Measurements from ENCODE around the gene SLC13A4.
A peak's percentile ranks its signal among the peaks of the same experiment; 100 is the strongest.

Gene SLC13A4

DNA sequence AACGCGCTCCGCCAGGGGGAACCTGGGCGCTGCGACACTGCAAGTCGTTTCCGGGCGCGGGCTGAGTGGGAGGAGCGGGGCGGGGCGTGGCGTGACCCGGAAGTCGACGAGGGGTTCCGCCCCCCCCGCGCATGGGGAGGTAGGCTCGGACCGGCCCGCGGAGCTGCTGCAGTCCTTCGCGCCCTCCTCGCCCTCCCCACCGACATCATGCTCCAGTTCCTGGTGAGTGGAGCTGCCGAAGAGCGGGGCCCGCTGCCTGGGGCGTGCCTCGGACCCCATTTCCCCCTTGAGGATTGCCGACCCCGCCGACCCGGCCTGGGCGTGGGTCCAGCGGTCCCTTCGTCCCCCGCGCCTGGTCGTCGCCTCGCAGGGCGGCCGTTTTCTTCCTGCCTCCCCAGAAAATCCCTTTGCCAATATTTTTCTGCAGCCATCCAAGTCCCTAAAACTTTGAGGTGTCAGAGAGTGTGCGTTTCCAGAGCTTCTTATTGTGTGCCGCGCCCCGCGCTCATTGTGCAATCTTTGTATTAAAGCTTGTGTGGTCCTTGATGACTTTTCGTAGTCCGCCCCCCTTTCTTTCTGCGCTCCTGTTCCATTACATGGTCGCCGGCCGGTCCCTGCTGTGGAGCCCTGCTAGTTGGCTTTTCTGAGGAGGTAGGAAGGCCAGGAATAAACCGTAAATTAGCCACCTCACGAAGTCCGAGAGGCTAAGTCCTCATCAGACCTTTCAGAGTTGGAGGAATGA, 65.4 kb downstream of the SLC13A4 start, which contains the start of gene STMP1:
Gene STMP1 (plus strand): TSS at position 142 of the 742 bp plus-strand sequence.
- H3K27ac ChIP-seq, result peak within 1 kb of the TSS; percentile 97
- DNase-seq (ENCODE audit: low spot score), result peak; percentile 89
- POLR2A ChIA-PET (ENCODE audit: low non-redundant PET), result interaction anchor here (0.7 kb wide), 1 partner anchor 29 kb away, joined by 5 read pairs; no protein-coding TSS in a partner anchor
- TF ChIP-seq, protein P1, sequence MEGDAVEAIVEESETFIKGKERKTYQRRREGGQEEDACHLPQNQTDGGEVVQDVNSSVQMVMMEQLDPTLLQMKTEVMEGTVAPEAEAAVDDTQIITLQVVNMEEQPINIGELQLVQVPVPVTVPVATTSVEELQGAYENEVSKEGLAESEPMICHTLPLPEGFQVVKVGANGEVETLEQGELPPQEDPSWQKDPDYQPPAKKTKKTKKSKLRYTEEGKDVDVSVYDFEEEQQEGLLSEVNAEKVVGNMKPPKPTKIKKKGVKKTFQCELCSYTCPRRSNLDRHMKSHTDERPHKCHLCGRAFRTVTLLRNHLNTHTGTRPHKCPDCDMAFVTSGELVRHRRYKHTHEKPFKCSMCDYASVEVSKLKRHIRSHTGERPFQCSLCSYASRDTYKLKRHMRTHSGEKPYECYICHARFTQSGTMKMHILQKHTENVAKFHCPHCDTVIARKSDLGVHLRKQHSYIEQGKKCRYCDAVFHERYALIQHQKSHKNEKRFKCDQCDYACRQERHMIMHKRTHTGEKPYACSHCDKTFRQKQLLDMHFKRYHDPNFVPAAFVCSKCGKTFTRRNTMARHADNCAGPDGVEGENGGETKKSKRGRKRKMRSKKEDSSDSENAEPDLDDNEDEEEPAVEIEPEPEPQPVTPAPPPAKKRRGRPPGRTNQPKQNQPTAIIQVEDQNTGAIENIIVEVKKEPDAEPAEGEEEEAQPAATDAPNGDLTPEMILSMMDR (conservative IDR thresholded peaks at IDR 0.05; ENCODE audit: low read depth), result peak; percentile 29
- CTCF ChIA-PET, result interaction anchor here (0.6 to 1.4 kb wide), 5 partner anchors 9 to 492 kb away, joined by 3 to 5 read pairs (median 3); no protein-coding TSS in a partner anchor

DNA sequence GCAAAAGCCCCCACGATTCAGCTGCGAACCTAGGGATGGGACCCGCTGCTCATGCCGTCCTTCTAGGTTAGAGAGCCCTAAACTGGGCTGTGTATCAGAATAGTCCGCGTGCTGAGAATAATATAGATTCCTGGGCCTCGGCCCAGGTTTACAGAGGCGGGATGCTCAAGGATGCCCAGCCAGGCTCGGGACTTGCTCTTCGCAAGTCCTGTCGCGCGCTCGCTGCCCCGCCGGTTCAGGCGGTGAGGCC, 65.9 kb downstream of the SLC13A4 start:
- CTCF ChIA-PET, result interaction anchor here (1.1 to 1.4 kb wide), 4 partner anchors 9 to 13 kb away, joined by 3 to 5 read pairs (median 3); no protein-coding TSS in a partner anchor
- POLR2A ChIA-PET (ENCODE audit: low non-redundant PET), result no interaction called here
- no peak for DNase-seq (ENCODE audit: low spot score)
- H3K27ac ChIP-seq, result peak overlapping the region; percentile 97
- TF ChIP-seq, protein P1 (conservative IDR thresholded peaks at IDR 0.05; ENCODE audit: low read depth), result peak; percentile 84

DNA sequence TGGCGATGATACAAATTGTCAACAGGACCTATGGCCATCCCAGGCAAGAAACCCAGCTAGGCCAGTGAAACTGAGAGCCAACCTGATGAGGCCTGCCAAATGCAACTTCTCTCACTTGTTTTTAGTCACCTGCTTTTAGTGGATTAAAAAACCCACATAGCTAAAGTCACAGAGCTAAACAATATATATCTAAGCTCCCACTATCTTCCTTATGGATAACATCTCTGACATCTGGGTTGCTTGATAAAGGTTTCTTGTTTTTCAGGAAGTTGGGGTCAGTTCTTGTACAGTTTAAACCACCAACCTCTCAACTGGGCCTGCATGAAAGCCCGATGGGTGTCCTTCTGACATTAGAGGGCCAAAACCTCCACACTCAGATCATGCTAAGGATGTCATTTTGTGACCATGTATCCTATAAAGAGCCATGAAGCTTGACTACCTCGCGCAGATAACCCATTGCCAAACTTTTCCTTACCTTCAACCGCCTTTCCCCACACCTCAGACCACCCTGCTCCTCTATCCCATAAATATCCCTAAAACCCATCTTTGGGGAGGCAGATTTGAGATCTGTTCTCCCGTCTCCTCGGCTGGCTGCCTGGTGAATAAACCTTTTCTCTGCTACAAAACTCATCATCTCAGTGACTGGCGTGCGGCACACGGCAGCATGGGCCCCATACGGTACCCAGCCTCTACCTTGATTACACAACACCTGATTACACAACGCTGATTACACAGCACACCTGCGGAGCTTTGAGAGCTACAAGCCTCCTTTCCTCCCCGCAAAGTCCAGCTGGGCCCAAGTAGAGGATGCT, 66.5 kb downstream of the SLC13A4 start:
- TF ChIP-seq, protein P1 (conservative IDR thresholded peaks at IDR 0.05; ENCODE audit: low read depth), result no peak
- H3K27ac ChIP-seq, result peak overlapping the region; percentile 97
- ChIA-PET POLR2A (ENCODE audit: low non-redundant PET) (no interaction called here), CTCF (interaction anchor here (1.1 to 1.4 kb wide), 4 partner anchors 9 to 13 kb away, joined by 3 to 5 read pairs (median 3); no protein-coding TSS in a partner anchor)
- DNase-seq (ENCODE audit: low spot score), result peak; percentile 46

DNA sequence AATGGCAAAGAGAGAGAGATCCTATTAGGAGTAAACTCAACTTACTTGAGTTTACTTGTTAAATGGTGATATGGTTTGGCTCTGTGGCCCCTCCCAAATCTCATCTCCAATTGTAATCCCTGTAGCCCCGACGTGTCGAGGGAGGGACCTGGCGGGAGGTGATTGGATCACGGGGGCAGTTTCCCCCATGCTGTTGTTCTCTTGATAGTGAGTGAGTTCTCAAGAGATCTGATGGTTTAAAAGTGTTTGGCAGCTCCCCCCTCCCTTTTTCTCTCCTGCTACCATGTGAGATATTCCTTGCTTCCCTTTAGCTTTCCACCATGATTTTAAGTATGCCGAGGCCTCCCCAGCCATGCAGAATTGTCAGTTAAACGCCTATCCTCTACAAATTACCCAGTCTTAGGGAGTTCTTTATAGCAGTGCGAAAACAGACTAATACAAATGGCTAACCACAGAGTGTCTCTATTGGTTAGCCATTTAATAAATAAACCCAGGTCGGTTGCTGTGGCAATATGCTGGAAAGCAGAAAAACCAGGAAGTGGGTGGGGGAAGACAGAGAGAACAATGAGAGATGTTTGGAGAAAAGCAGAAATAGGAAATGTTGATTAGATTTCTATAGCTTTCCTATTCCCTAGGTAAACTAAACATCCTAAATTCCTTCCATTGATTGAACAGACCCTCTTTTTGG, 68.7 kb downstream of the SLC13A4 start:
- POLR2A ChIA-PET (ENCODE audit: low non-redundant PET), result no interaction called here
- DNase-seq (ENCODE audit: low spot score), result no peak
- TF ChIP-seq, protein P1 (conservative IDR thresholded peaks at IDR 0.05; ENCODE audit: low read depth), result no peak
- CTCF ChIA-PET, result no interaction called here
- no peak overlapping the region for H3K27ac ChIP-seq

DNA sequence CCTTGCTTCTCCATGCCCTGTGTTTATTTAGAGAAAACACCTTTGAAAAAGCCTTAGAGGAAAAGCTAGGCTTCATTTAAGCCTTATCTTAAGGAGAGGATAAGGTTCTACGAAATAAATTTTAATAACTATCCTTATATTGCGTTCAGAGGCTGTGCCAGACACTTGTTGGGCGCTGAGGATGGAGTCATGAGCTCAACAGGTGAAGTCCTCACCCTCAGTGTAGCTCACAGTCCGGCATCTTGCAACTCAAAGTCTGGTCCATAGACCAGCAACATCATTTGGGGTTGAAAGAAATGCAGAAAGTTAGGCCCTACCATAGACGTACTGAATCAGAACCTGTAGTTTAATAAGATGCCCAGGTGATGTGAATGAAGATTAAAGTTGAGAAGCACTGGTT, 69.4 kb downstream of the SLC13A4 start:
- DNase-seq (ENCODE audit: low spot score), result no peak
- TF ChIP-seq, protein P1 (conservative IDR thresholded peaks at IDR 0.05; ENCODE audit: low read depth), result no peak
- POLR2A ChIA-PET (ENCODE audit: low non-redundant PET), result no interaction called here
- no peak overlapping the region for H3K27ac ChIP-seq
- CTCF ChIA-PET, result no interaction called here

All from RWPE1 (cell line).